HEK293T (cell line): Measurements from ENCODE around the gene TSEN54.

Experiments
- BHLHE40 ChIP-seq: fragments of 450-650 bp; IDR thresholded peaks from 2 replicates; pipeline ENCODE4 v1.6.1; 2016; ENCODE audit warnings: mild to moderate bottlenecking, moderate library complexity, borderline replicate concordance
- ELF4 ChIP-seq: fragments of 450-650 bp; IDR thresholded peaks from 2 replicates; pipeline ENCODE4 v1.6.1; 2017; ENCODE audit warnings: antibody characterized with exemption
- FOXK2 ChIP-seq: fragments of 450-650 bp; IDR thresholded peaks from 2 replicates; pipeline ENCODE4 v1.6.1; 2016; ENCODE audit warnings: mild to moderate bottlenecking
- L3MBTL2 ChIP-seq: fragments of 450-650 bp; conservative IDR thresholded peaks from 2 replicates; pipeline ENCODE4 v1.6.1; 2016; ENCODE audit warnings: mild to moderate bottlenecking
- NFRKB ChIP-seq: fragments of 450-650 bp; IDR thresholded peaks from 2 replicates; pipeline ENCODE4 v1.6.1; 2016; ENCODE audit warnings: mild to moderate bottlenecking, moderate library complexity
- SP1 ChIP-seq: fragments of 450-650 bp; IDR thresholded peaks from 2 replicates; pipeline ENCODE4 v1.6.1; 2017
- SUZ12 ChIP-seq: fragments of 450-650 bp; IDR thresholded peaks from 2 replicates; pipeline ENCODE4 v1.6.1; 2016; ENCODE audit warnings: mild to moderate bottlenecking

- TF ChIP-seq SP1 (no peak), NFRKB (no peak), L3MBTL2 (no peak), BHLHE40 (no peak), SUZ12 (no peak), FOXK2 (no peak), ELF4 (no peak)
Measured at GRCh38 chr17:75503976-75504346, 12.4 kb upstream of the TSEN54 start.
